Mononuclear cell (primary cell): Measurements from ENCODE around the gene HIGD2B. TPM values are rescaled to one million over a fixed set of nuclear protein-coding genes. Genes with fewer than 3 reads are reported as not detected.
"Not testable (repeated sequence)": the region's sequence is repeated elsewhere in the genome, so short reads cannot be mapped to it uniquely, and the experiment has no call there.

Experiments used
- H3K27me3 ChIP-seq: 2 replicates; pipeline ENCODE4 v1.6.0; 2011; ENCODE audit warnings: low read length, control low read depth; ENCODE audit not compliant: insufficient read depth
- H3K4me1 ChIP-seq: 2 replicates; pipeline ENCODE4 v1.5.1; 2011; ENCODE audit warnings: mild to moderate bottlenecking, low read length, control low read depth; ENCODE audit not compliant: insufficient read depth
- H3K4me3 ChIP-seq: 2 replicates; pipeline ENCODE4 v1.5.1; 2011; ENCODE audit warnings: mild to moderate bottlenecking, low read length, moderate library complexity
- H3K9me3 ChIP-seq: 2 replicates; pipeline ENCODE4 v1.5.1; 2011; ENCODE audit warnings: low read depth, mild to moderate bottlenecking, control low read depth, low read length
- total RNA-seq: library from RNA; depleted of rRNA; stranded (reverse); fragments of >200 nt; gene quantifications from one replicate; pipeline ENCODE4 v1.2.3, GENCODE V29; 2012

The HIGD2B gene, protein sequence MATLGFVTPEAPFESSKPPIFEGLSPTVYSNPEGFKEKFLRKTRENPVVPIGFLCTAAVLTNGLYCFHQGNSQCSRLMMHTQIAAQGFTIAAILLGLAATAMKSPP
- total RNA-seq, result 0.63 TPM

DNA sequence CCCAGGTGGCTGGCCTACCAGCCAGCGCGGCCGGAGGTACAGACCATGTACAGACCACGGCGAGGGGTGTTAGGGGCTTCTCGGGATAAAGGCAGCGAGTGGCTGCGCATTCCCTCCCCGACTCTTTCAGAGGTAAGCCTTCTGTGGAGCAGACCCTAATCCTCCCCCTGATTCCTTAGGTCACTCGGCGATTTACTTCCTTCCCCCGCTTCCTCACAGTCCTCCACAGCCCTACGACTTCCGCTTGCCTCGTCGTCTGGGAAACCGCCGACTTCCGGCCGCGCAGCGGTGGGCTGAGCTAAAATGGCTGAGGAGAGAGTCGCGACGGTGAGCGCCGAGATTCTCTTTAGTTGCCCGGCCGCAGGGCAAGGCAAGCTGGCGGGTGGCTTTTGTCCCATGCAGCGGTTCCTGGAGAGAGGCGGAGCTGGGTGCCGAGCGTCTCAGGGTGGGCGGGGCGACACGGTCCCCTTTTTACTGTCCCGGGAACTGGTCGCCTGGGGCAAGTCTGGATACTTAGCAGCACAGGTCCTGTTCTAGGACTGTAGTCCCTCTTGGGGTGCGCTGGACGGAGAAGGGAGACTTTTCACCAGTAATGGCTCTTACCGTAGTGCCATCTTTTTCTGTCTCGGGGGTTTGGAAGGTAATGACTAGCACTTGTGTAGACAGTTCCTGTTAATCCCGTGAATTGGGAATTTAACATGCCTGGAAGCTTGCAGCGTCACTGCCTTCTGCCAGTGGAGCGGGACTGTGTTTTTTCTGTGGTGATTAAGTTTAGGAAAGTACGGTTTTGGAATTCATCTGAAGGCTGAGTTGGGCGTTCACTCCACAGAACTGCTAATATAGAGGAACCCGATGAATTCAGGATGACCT, at the start of gene HIGD2B, which contains the start of gene BBS4:
Gene HIGD2B (minus strand): TSS at position 258 of the 870 bp plus-strand sequence. CDS start 9,808 bp downstream, outside the sequence.
Gene BBS4 (plus strand): TSS at position 283 of the 870 bp plus-strand sequence. CDS start 21 bp downstream, at position 304.
- Histone ChIP-seq H3K9me3 (no peaks in the 10 kb centered on the region), H3K4me1 (peaks cover 16% of the 10 kb centered on the region), H3K4me3 (peak within 1 kb of the TSS; percentile 74), H3K27me3 (no peaks in the 10 kb centered on the region)

DNA sequence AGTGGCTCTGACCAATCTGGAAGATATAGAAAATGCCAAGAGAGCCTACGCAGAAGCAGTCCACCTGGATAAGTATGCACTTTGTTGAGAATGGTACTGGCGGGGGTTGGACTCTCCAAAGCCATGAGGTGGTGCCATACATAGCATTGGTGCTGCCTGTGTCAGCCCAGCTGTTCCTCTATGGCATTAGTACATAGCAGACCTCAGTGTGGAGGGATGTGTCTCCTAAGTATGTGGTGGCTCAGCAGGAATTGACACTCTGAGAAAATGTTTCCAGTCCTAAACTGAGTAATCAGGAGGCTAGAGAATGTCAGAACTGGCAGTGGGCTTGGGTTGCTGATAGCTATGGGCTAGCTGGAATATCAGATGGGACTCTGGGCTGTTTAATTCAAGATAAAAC, 49.1 kb upstream of the HIGD2B start:
- no peak overlapping the region for H3K4me3 ChIP-seq
- H3K4me1 ChIP-seq, result peaks cover 11% of the 10 kb centered on the region
- H3K27me3 ChIP-seq, result no peaks in the 10 kb centered on the region
- no peaks in the 10 kb centered on the region for H3K9me3 ChIP-seq

DNA sequence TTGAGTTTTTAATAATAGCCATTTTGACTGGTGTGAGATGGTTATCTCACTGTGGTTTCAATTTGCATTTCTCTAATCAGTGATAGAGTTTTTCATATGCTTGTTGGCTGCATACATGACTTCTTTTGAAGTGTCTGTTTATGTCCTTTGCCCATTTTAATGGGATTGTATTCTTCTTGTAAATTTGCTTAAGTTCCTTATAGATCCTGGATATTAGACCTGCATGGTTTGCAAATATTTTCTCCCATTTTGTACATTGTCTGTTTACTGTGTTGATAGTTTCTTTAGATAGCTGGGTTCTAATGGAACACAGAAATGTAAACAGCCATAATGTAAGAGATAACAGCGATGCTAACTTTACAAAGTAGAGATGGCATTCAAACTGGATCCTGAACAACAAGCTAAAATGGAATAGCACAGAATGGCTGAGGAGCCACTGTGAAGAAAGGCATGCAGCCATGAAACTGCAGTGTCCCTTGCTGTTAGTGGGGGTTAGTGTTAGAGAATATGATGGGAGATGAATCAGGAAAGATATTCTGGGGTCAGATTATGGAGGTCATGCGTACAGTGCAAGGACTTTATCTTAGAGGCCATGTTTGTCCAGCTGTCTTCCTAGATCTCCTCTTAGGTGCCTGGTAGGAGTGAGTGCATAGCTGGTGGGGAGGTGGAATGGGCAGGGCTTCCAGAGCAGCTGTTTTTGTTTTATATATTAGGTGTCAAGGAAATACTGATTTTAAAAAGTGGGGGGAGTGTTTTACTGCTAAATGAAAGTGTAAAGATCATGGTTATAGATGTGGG, 48.2 kb upstream of the HIGD2B start:
- Histone ChIP-seq H3K4me3 (no peak overlapping the region), H3K4me1 (peaks cover 1% of the 10 kb centered on the region), H3K27me3 (no peaks in the 10 kb centered on the region), H3K9me3 (no peaks in the 10 kb centered on the region)

DNA sequence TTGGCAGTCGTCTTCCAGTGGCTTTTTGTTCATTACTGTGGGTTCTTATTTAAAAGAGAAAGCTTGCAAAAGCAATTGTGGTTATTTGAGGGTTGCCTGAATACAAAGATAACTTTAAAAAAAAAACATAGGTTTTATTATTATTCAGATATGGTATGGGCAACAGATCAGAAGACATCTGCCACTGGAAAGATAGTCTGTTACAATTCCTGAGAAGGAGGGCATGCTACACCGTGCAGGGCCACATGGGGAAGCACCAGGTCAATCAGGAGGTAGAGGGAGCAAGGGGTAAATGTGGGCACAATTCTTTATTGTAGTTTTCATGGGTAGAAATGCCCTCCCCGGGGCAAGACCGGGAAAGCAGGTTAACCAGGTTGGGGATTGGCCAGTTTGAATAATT, 46.5 kb upstream of the HIGD2B start:
- H3K4me3 ChIP-seq, result no peak overlapping the region
- H3K27me3 ChIP-seq, result no peaks in the 10 kb centered on the region
- H3K9me3 ChIP-seq, result no peaks in the 10 kb centered on the region
- H3K4me1 ChIP-seq, result no peaks in the 10 kb centered on the region

DNA sequence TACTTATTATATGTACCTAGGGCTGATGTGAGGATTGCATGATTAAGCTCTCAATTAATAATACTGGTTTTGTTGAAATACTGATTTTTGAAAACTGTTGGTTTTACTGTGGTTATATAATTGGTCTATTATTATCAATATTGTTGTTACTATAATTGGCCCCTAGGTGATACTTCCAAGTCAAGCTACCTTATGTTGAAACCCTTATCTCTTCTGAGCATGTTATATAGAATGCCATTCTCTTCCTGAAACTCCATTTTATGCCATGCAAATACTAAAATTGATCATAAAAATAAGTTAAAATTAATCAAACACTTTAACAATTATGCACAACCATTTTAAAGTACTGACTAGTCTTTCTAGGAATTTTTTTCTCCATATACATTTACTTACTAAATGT, 46.1 kb upstream of the HIGD2B start:
- H3K27me3 ChIP-seq, result no peaks in the 10 kb centered on the region
- H3K4me3 ChIP-seq, result no peak overlapping the region
- H3K9me3 ChIP-seq, result no peaks in the 10 kb centered on the region
- H3K4me1 ChIP-seq, result no peaks in the 10 kb centered on the region

DNA sequence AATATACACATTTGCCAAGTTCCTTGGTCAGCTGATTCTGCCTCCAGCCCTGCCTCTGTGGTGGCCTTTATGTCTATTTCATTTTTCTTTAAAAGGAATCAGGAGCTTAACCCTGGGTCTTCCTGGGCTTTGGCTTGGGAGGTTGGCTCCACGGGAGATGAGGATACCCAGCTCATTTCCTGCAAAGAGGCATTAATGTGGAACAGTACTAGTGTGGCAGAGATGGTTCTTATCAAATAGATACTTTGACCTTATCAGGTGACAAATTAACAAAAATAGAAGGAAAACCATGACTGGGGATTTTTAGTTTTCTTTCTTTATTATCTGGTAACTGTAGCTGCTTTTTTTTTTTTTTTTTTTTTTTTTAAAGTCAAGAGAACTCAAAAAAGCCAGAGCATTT, 42.8 kb upstream of the HIGD2B start:
- Histone ChIP-seq H3K9me3 (no peaks in the 10 kb centered on the region), H3K27me3 (no peaks in the 10 kb centered on the region), H3K4me1 (no peaks in the 10 kb centered on the region), H3K4me3 (no peak overlapping the region)

DNA sequence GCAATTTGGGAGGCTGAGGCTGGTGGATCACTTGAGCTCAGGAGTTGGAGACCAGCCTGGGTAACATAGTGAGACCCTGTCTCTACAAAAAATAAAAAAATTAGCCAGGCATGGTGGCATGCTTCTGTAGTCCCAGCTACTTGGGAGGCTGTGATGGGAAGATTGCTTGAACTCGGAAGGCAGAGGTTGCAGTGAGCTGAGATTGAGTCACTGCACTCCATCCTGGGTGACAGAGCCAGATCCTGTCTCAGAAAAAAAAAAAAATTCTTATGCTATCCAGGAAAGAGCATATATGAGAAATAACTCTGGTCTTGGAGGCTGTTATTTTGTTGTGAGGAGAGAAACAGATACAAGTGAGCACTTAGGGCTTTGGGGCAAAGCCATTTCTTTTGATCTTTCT, 42.3 kb upstream of the HIGD2B start:
- not testable (repeated sequence) for H3K27me3 ChIP-seq, H3K4me3 ChIP-seq, H3K4me1 ChIP-seq, H3K9me3 ChIP-seq

DNA sequence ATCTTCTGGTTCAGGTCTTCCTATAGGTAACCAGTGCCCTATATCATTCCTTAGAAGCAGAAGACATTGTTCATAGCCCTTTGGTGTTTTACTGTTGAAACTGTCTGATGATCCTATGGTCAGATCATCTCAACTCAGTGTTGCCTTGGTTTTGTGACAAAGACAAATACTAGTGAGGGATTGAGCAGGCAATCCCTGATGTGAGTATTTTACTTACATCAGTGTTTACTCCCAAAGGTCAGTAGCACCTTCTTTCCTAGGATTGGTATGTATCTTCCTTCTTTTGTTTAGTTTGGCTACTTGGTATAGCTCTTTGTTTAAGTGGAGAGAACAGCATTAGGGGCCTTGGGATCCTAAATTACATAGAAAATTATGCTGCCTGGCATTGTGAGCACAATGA, 41.2 kb upstream of the HIGD2B start:
- Histone ChIP-seq H3K27me3 (no peaks in the 10 kb centered on the region), H3K4me1 (no peaks in the 10 kb centered on the region), H3K9me3 (no peaks in the 10 kb centered on the region), H3K4me3 (no peak overlapping the region)

DNA sequence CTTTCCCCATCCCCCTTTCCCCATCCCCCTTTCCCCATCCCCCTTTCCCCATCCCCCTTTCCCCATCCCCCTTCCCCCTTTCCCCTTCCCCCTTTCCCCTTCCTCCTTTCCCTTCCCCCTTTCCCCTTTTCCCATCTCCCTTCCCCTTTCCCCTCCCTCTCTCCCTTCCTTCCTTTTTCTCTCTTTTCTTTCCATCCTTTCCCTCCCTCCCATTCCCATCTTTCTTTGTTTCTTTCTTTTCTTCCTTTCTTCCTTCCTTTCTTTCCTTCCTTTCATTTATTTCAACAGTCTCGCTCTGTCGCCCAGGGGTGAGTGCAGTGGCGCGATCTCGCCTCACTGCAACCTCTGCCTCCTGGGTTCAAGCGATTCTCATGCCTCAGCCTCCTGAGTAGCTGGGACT, 39.9 kb upstream of the HIGD2B start:
- not testable (repeated sequence) for H3K4me1 ChIP-seq, H3K27me3 ChIP-seq, H3K4me3 ChIP-seq, H3K9me3 ChIP-seq

DNA sequence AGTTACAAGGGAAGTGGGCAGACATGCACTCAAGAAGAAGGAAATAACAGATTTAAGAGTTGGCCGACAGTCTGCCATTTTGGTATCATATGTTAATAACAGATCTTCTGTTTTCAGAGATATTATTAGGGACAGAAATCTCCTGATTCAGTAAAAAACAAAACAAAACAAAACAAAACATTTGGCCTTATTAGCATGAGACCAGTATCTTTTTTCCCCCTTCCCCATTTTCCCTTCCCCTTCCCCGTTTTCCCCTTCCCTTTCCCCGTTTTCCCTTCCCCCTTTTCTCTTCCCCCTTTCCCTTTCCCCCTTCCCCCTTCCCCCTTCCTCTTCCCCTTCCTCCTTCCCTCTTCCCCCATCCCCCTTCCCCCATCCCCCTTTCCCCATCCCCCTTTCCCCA, 39.5 kb upstream of the HIGD2B start:
- H3K4me3 ChIP-seq, result no peak overlapping the region
- H3K9me3 ChIP-seq, result no peaks in the 10 kb centered on the region
- H3K27me3 ChIP-seq, result no peaks in the 10 kb centered on the region
- no peaks in the 10 kb centered on the region for H3K4me1 ChIP-seq

DNA sequence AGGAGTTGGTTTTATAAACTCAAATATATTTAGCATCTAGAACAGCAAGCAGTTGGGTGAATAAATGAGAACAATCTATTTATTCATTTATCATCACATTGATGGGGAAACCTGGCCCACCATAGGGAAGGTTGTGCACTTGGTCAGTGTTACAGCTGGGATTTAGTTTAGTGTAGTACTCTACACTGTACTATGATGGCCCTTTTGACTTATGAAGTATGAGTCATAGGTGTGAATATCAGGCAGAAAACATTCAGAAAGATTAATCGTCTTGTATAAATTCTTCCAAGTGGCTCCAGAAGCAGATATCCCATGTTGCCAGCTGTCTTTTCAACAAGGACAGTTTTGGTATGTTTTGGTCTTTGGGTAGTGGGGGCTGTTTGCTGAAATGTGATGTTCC, 38.0 kb upstream of the HIGD2B start:
- Histone ChIP-seq H3K4me1 (no peaks in the 10 kb centered on the region), H3K9me3 (no peaks in the 10 kb centered on the region)

DNA sequence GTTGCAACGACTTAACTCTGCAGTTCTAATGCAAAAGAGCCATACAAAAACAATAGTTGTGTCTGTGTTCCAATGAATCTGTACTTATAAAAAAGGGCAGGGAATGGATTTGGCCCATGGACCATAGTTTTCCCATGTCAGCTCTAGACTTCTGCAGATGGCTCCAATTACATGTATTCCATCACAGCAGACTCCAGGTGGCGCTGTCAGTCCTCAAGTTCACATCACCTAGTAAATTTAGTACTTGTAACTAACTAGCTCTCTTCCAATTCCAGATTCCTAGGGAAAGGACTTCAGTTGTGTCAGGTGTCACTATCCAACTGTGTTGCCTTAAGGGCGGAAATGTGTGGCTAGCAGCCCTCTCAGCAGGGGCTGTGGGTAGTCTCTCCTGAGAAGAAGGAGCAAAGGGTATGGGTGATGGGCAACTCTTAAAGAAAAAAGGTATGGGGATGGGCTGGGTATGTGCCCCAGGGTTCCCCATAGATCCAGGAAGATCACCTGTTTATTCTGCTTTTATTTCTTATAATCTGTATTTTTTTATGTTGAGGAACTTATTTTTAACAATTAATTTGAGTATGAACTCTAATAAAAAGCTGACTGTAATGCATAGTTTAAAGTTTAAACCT, 36.2 kb upstream of the HIGD2B start:
- H3K4me1 ChIP-seq, result no peaks in the 10 kb centered on the region
- no peak overlapping the region for H3K4me3 ChIP-seq
- no peaks in the 10 kb centered on the region for H3K9me3 ChIP-seq
- H3K27me3 ChIP-seq, result no peaks in the 10 kb centered on the region

More for the DNA sequence above, 38.0 kb upstream of the HIGD2B start:
- Histone ChIP-seq H3K4me3 (no peak overlapping the region), H3K27me3 (no peaks in the 10 kb centered on the region)

DNA sequence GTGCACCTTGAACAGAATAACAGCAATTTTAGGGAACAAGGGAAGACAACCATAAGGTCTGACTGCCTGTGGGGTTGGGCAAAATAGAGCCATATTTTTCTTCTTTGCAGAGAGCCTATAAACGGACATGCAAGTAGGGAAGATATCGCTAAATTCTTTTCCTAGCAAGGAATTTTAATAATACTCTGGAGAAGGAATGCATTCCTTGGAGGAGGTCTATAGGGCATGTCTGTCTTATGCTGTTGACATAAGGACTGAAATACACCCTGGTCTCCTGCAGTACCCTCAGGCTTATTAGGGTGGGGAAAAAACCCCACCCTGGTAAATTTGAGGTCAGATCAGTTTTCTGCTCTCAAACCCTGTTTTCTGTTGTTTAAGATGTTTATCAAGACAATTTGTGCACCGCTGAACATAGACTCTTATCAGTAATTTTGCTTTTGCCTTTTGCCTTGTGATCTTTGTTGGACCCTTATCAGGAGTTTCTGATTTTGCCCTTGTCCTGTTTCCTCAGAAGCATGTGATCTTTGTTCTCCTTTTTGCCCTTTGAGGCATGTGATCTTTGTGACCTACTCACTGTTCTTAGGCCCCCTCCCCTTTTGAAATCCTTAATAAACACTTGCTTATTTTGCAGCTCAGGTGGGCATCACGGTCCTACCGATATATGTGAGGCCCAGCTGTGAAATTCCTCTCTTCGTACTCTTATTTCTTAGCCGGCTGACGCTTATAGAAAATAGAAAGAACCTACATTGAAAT, 22.7 kb upstream of the HIGD2B start:
- not testable (repeated sequence) for H3K27me3 ChIP-seq, H3K9me3 ChIP-seq, H3K4me1 ChIP-seq, H3K4me3 ChIP-seq

DNA sequence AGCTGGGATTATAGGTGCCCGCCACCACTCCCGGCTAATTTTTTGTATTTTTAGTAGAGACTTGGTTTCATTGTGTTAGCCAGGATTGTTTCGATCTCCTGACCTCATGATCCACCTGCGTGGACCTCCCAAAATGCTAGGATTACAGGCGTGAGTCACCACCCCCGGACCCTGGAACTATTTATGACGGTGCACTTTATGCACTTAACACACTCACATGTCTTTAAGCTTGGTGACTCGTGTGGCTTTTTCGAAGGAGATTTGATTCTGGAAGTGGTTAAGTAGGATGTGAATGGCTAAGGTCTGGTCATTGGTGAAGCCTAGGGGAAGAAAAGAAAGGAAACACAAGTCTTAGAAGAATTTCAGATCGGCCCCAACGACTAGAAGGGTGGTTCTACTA, 20.3 kb upstream of the HIGD2B start:
- H3K9me3 ChIP-seq, result no peaks in the 10 kb centered on the region

More for the DNA sequence above, 20.3 kb upstream of the HIGD2B start:
- no peaks in the 10 kb centered on the region for H3K27me3 ChIP-seq
- no peak overlapping the region for H3K4me3 ChIP-seq
- no peaks in the 10 kb centered on the region for H3K4me1 ChIP-seq
